LNCAP (cell line): ENCODE data around the gene TARS2.

Source experiments
- CTCF ChIP-seq: fragments of 450-650 bp; IDR thresholded peaks from 2 replicates; pipeline ENCODE4 v1.5.1; 2017; ENCODE audit warnings: mild to moderate bottlenecking

Gene TARS2

DNA sequence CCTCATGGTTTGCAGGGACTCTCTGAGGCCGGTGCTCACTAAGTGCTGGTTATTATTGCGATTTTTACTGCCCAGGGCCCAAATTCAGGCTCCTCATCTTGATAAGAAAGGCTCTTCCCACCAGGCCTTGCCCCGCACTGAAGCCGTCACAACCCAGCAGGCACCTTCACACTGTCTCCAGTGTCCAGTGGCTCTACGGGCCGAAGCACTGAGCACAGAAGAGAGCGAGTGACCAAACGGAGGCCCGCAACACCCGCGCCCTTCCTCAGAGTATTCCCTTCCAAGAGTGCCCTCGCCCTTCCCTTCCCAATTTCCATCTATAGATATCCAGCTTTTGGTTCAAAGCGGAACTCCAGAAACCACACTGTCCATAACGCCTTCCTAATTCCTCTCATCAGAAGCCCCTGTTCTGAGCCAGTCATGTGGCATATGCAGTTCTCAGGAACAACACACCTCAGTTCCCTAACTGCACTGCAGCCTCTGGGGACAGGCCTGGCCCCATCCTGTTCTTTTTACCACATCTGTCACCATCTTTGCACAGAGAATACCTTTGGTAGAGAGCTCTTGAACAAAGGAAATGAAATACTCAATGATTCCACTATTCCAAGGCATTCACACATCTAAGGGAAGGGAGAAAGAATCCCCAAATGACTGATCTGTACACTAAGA is 43.4 kb downstream of the TARS2 start:
- no peak for TF ChIP-seq CTCF

- TF ChIP-seq CTCF, result peak; percentile 20; the same call in 1 of the 2 replicates
Measured at GRCh38 chr1:150532860-150533259, 45.6 kb downstream of the TARS2 start.

DNA sequence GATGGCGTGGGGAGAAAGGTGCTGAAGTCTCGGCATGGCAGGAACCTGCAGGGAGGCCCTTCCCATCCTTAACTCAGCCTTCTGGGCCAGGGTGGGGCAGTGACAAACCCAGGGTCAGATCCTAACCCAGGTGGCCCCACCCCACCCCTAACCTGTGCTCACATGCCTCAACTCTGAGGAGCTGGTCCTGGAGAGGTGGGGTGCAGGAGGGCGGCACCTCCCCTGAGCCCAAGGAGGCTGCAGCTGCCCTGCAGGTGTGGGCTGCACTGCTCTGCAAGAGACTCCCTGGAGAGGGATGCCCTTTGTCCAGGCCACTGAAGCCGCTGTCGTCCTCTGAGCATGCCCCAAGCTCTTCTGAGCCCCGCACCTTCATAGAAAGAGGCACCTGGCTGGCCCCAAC is 46.8 kb downstream of the TARS2 start:
- TF ChIP-seq CTCF, result no peak

GRCh38 chr1:150535511-150536287 is 48.5 kb downstream of the TARS2 start:
- TF ChIP-seq CTCF, result no peak

DNA sequence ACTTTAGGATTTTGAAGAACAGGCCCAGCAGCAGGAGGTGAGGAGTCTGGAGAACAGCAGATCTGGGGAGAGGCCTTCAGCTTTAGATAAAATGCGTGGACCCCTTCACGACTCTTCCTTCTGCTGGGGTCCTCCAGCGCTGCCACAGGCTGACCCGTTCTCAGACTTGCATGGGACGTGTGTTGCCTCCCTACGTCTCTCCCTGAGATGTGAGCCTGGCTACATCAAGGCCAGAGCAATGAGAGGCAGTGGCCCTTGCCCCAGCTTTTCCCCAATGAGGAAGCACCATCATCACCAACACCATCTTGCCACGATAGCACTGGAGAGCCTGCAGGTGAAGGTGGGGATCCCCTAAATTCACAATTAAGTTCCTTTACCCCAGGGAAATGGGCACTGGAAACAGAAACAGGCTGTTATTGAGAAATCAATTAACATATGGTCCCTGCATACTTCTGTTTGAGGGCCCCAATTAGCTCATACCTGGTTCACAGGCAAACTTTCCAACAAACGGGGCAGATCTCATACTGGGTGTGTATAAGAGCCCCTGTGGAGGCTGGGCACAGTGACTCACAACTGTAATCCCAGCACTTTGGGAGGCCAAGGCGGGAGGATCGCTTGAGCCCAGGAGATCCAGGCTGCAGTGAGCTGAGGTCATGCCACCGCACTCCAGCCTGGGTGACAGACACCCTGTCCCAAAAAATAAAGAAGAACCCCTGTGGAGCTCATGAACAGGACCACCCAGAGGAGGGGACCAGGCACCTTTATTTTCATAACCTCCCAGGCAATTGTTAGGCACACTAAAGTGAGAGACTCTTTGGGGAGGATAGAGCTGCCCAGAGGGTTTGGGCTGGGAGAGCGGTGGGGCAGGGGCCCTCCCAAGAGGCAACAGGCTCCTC is 49.9 kb downstream of the TARS2 start:
- TF ChIP-seq CTCF, result no peak

DNA sequence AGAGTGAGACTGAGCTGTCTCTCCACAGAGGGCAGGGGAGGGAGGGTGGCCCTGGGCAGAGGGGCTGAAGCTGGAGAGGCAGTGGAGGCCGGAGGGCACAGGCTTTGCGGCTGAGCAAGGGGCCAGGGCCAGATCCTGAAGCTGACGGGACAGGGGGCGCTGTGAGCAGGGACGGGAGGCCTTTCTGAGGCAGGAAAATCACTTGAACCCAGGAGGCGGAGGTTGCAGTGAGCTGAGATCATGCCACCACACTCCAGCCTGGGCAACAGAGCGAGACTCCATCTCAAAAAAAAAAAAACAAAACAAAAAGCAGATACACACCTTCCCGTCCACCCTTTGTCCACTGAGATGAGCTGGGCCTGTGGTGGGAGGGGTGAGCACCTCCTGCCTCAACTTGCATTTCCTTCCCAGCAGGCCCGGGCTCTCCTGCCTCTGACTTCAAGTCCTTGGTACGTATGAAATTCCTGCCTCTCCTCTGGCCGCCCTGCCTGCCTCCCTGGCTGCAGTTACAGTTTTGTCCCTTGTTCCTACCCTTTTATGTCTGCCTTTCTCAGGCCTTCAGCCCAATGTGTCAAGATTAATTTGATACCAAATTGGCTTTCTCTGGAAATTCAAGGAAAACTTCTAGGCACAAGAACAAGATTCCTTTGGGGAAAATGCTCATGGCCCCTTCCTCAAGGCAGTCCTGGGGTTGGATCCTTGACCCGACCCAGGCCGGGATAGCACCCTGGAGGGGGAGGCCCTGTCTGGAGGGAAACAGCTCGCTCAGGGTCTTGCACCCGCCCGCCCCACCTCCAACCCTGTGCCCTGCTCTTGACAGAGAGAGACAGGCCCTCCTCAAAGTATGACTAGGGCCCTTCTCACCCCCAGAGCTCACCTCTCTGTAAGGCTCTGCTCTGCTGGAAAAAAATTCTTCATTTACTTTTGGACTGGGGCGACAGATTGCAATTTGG is 50.8 kb downstream of the TARS2 start:
- TF ChIP-seq CTCF, result no peak
